ENCODE data around the gene SEMA5B.

SEMA5B gene

GRCh38 chr3:122942239-122942638, 85.3 kb downstream of the SEMA5B start:
- DNase-seq = no peak

- peak in 1 of 2 donors; percentile 23 for DNase-seq
Observed at GRCh38 chr3:122941228-122942206, 86.0 kb downstream of the SEMA5B start.

- DNase-seq = no peak
Observed at GRCh38 chr3:122940628-122941086, 86.9 kb downstream of the SEMA5B start.

GRCh38 chr3:122938783-122939425, 88.7 kb downstream of the SEMA5B start:
- DNase-seq = peak; percentile 5 to 63

- no peak for DNase-seq
Observed at GRCh38 chr3:122937745-122938144, 89.8 kb downstream of the SEMA5B start.

GRCh38 chr3:122936986-122937385, 90.6 kb downstream of the SEMA5B start:
- DNase-seq = no peak

- DNase-seq = no peak
Observed at GRCh38 chr3:122936335-122936734, 91.2 kb downstream of the SEMA5B start.

GRCh38 chr3:122934251-122934650, 93.3 kb downstream of the SEMA5B start:
- no peak for DNase-seq

GRCh38 chr3:122932251-122932967, 95.2 kb downstream of the SEMA5B start:
- DNase-seq = no peak

- DNase-seq = no peak
Observed at GRCh38 chr3:122931636-122932035, 95.9 kb downstream of the SEMA5B start.

GRCh38 chr3:122930063-122930997, 97.2 kb downstream of the SEMA5B start:
- DNase-seq = no peak

GRCh38 chr3:122929188-122930062, 98.1 kb downstream of the SEMA5B start:
- no peak for DNase-seq

GRCh38 chr3:122928396-122929187, 99.0 kb downstream of the SEMA5B start:
- no peak for DNase-seq

- DNase-seq = no peak
Observed at GRCh38 chr3:122927726-122928125, 99.8 kb downstream of the SEMA5B start.

GRCh38 chr3:122926811-122927210, 100.8 kb downstream of the SEMA5B start:
- DNase-seq = no peak

- no peak for DNase-seq
Observed at GRCh38 chr3:122926322-122926721, 101.2 kb downstream of the SEMA5B start.

- DNase-seq = no peak
Observed at GRCh38 chr3:122925756-122926155, 101.8 kb downstream of the SEMA5B start.

GRCh38 chr3:122924056-122924455, 103.5 kb downstream of the SEMA5B start:
- no peak for DNase-seq

GRCh38 chr3:122923611-122924010, 104.0 kb downstream of the SEMA5B start:
- no peak for DNase-seq

Measured in CD4-positive, alpha-beta T cell treated with Interleukin-1 beta for 1 hour (primary cell).